ENCODE results near the gene CYREN.

CYREN gene

DNA sequence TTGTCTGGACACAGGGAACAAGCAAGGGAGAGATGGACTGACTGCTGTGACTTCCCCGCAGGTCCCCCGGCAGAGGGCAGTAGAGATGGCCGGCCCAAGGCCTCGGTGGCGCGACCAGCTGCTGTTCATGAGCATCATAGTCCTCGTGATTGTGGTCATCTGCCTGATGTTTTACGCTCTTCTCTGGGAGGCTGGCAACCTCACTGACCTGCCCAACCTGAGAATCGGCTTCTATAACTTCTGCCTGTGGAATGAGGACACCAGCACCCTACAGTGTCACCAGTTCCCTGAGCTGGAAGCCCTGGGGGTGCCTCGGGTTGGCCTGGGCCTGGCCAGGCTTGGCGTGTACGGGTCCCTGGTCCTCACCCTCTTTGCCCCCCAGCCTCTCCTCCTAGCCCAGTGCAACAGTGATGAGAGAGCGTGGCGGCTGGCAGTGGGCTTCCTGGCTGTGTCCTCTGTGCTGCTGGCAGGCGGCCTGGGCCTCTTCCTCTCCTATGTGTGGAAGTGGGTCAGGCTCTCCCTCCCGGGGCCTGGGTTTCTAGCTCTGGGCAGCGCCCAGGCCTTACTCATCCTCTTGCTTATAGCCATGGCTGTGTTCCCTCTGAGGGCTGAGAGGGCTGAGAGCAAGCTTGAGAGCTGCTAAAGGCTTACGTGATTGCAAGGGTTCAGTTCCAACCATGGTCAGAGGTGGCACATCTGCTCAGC, 6.0 kb downstream of the CYREN start:
- Mint-ChIP-seq H3K9me3 (peaks cover 15% of the 10 kb centered on the region), H3K4me1 (ENCODE audit: low read depth) (peaks cover 79% of the 10 kb centered on the region), H3K27me3 (no peaks in the 10 kb centered on the region), H3K4me3 (no peak overlapping the region), H3K36me3 (ENCODE audit: low read depth) (peaks cover 97% of the 10 kb centered on the region), H3K27ac (peak overlapping the region; percentile 67)
- no peak for DNase-seq

DNA sequence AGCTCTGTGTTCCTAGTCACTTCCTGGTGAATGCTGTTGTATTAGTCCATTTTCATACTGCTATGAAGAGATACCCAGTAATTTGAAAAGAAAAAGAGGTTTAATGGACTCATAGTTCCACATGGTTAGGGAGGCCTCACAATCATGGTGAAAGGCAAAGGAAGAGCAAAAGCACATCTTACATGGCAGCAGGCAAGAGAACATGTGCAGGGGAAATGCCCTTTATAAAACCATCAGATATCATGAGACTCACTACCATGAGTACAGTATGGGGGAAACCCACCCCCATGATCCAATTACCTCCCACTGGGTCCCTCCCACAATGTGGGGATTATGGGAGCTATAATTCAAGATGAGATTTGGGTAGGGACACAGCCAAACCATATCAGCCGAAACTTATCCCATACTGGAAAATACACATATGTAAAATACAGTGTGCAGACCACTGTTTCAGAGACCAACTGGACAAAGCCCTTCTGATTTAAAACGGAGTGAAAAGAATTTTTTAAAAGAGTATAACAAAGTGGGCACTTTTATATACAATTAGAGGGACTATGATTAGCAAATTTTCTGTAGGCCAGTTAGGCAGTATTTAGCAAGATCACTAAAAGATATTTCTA, 8.0 kb downstream of the CYREN start:
- peaks cover 73% of the 10 kb centered on the region for H3K4me1 Mint-ChIP-seq (ENCODE audit: low read depth)
- no peaks in the 10 kb centered on the region for H3K27me3 Mint-ChIP-seq
- H3K9me3 Mint-ChIP-seq, result peaks cover 17% of the 10 kb centered on the region
- peaks cover 96% of the 10 kb centered on the region for H3K36me3 Mint-ChIP-seq (ENCODE audit: low read depth)
- H3K4me3 Mint-ChIP-seq, result no peak overlapping the region
- peak overlapping the region; percentile 92 for H3K27ac Mint-ChIP-seq
- no peak for DNase-seq

DNA sequence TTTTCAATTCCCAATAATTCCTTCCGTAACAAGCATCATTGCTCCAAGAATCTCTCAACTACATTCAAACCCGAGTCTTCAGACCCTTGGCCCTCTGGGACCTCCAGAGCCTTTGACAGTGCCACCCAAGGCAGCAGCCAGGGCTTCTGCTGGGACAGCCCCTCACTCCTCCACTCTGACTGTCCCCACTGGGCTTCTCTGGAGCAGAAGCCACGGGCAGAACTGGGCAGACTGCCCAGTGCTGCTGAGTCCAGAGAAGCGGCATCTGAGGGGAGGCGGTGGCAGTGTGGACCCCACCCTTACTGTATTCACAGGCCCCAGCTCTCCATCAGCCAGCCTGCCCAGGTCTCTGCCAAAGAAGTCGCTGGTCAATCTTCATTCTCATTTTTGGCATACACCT, 8.8 kb downstream of the CYREN start:
- Mint-ChIP-seq H3K4me3 (no peak overlapping the region), H3K4me1 (ENCODE audit: low read depth) (peaks cover 72% of the 10 kb centered on the region)

DNA sequence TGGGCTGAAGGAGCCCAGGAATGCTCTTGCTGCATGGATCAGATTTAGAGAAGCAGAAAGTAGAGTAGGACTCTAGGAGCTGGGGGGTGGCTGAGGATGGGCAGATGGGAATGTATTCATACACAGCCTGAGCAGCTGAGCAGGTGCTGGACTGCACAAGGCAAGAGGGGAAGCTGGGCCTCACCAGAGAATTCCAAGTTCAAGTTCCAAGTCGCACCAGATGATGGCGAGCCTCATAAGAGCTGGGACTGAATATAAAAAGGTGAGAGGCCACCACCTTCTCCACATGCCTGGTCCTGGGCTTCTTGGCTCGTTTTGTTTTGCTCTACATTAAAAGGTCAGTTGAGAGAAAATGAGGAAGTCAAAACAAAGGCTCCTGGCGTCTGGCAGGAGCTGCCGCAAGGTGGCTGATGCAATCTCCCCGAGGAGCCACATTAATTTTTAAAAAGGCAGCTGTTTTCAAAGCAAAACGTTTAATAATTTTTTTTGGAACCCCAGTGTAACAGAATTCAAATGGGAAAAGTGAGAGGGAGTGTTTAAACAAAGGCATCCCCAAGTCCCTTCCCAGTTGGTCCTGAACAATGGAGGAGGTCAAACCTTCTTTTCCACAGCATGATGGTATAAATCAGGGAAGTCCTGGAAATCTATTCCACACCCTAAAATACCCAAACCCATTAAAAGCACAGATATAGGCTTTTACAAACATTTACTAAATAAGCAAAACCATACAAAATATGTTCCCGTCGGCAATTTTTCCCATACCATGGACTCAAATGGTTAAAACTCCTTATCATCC, 9.5 kb downstream of the CYREN start:
- Mint-ChIP-seq H3K9me3 (peaks cover 31% of the 10 kb centered on the region), H3K27ac (peak overlapping the region; percentile 92), H3K4me1 (ENCODE audit: low read depth) (peaks cover 66% of the 10 kb centered on the region), H3K36me3 (ENCODE audit: low read depth) (peaks cover 96% of the 10 kb centered on the region), H3K27me3 (no peaks in the 10 kb centered on the region), H3K4me3 (no peak overlapping the region)
- DNase-seq, result no peak

More for the DNA sequence above, 8.8 kb downstream of the CYREN start:
- Mint-ChIP-seq H3K27ac (peak overlapping the region; percentile 92), H3K27me3 (no peaks in the 10 kb centered on the region), H3K9me3 (peaks cover 25% of the 10 kb centered on the region), H3K36me3 (ENCODE audit: low read depth) (peaks cover 96% of the 10 kb centered on the region)
- DNase-seq, result no peak

DNA sequence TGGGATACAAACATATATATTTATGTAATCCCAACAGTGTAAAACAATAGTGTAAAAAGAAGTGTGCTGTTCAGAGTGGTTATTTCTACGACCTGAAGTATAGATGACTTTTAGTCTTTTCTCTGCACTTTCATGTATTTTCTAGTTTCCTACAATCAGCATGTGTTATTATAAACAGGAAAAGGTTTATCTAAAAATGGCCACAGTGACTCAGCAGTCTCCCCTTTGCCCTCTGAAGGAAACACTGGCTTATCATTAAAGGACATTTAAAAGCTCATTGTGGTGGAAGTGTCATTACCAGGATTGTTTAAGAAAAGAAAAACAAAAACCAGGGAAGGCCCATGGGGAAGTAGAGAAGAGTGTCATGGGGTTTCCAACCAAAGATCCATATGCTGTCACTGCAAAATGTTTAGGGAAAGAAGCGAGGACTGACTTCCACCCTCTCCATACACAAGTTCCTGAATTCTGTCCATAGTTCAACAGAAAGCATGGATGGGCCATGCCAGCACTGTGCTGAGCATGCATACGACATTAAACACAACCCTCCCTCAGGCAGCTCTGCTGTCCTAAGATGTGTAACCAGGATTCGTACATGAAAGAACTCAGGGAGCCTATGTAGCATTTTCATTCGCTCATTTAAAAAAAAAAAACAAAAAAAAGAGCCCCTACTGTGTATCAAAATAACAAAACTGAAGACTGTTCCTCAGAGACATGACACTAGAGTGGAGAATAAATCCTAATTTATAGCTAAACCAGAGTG, 10.2 kb downstream of the CYREN start:
- Mint-ChIP-seq H3K9me3 (peaks cover 38% of the 10 kb centered on the region), H3K27ac (peak overlapping the region; percentile 92), H3K4me3 (no peak overlapping the region), H3K36me3 (ENCODE audit: low read depth) (peaks cover 96% of the 10 kb centered on the region), H3K4me1 (ENCODE audit: low read depth) (peaks cover 59% of the 10 kb centered on the region), H3K27me3 (no peaks in the 10 kb centered on the region)
- no peak for DNase-seq

DNA sequence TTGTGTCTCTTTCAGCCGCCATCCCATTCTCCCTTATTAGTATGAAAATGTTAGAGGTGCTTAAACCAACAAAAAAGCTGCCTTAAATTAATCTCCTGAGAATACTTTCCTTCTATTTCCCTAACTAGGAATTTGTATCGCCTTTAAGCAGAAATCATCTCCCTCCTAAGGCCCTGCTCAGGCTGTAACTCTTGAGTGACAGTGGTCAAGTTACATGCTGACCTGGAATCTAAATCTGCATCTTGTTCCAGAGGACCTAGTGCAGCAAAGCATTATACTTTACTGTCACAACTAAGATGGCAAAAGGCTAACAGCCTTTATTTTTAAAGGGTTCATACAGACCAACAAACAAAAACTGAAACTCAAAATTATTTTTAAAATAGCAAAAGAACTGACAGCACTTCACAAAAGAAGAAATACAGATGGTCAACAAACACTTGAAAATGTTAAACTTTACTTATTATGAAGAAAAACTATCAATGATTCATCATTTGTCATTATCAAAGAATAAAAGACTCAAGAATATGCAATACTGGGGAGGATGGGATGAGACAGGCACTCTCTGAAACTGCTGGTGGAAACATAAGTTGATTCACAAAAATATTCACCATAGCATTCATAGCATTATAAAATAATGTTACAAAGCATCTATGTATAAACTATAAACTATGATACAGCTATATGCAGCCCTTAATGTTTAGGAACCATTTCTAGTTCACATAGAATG, 11.0 kb downstream of the CYREN start:
- DNase-seq, result no peak
- Mint-ChIP-seq H3K27ac (peak overlapping the region; percentile 92), H3K9me3 (peaks cover 46% of the 10 kb centered on the region), H3K36me3 (ENCODE audit: low read depth) (peaks cover 96% of the 10 kb centered on the region), H3K4me3 (no peak overlapping the region), H3K27me3 (no peaks in the 10 kb centered on the region), H3K4me1 (ENCODE audit: low read depth) (peaks cover 64% of the 10 kb centered on the region)

DNA sequence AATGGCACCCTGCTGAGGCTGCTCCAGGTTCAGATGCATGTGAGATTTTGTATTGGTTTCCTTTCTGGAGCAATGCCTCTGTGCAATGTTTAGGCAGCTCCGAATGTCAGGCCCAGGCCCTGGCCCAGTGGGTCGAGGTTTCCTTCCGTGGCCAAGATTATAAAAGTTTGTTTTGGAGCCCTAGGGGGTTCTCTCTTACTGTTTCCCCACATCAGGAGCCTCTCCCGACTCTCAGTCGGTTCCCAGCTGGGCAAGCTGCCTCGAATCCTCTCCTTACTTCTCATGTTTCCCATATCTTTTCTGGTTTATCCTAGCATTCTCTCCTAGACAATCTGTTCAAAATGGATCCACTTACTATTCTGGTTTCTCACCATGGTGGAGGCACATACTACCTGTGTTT, 11.6 kb downstream of the CYREN start:
- H3K27me3 Mint-ChIP-seq, result no peaks in the 10 kb centered on the region
- no peak for DNase-seq
- H3K4me1 Mint-ChIP-seq (ENCODE audit: low read depth), result peaks cover 67% of the 10 kb centered on the region
- H3K4me3 Mint-ChIP-seq, result no peak overlapping the region
- H3K9me3 Mint-ChIP-seq, result peaks cover 52% of the 10 kb centered on the region
- H3K36me3 Mint-ChIP-seq (ENCODE audit: low read depth), result peaks cover 96% of the 10 kb centered on the region
- peak overlapping the region; percentile 92 for H3K27ac Mint-ChIP-seq

DNA sequence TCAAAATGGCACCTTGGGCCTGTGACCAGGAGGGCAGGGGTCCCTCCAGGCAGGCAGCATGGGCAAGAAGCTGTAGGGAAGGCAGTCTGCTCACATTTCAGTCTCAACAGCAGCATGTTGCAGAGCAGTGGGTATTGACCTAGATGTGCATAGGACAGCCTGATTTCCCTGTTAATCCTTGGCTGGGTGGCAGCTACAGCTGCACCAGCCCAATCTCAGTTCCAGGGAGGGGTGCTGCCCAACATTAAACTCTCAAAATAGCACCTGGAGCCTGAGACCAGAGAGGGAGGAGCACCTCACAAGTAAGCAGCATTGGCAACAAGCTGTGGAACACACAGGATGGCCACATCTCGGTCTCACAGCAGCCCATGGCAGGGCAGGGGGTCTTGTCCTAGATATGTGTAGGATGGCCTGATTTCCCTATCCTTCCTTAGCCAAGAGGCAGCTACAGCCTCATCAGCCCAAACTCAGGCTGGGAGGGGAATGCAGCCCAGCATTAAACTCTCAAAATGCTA, 12.3 kb downstream of the CYREN start:
- H3K9me3 Mint-ChIP-seq, result peaks cover 56% of the 10 kb centered on the region
- no peak for DNase-seq
- peaks cover 70% of the 10 kb centered on the region for H3K4me1 Mint-ChIP-seq (ENCODE audit: low read depth)
- no peaks in the 10 kb centered on the region for H3K27me3 Mint-ChIP-seq
- peaks cover 96% of the 10 kb centered on the region for H3K36me3 Mint-ChIP-seq (ENCODE audit: low read depth)
- no peak overlapping the region for H3K4me3 Mint-ChIP-seq
- peak overlapping the region; percentile 35 for H3K27ac Mint-ChIP-seq

DNA sequence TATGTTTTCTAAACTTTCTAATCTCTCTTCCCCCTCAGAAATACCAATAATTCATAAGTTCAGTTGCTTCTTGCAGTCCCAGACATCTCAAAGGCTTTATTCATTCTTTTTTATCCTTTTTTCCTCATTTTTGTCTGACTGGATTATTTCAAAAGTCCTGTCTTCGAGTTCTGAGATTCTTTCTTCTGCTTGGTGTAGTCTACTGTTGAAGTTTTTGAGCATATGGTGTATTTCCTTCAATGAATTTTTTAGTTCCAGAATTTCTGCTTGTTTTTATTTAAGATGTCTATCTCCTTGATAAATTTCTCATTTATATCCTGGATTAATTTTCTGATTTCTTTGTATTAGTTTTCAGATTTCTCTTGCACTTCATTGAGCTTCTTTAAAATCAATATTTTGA, 14.2 kb downstream of the CYREN start:
- no peak overlapping the region for H3K27ac Mint-ChIP-seq
- no peaks in the 10 kb centered on the region for H3K27me3 Mint-ChIP-seq
- H3K36me3 Mint-ChIP-seq (ENCODE audit: low read depth), result peaks cover 97% of the 10 kb centered on the region
- no peak overlapping the region for H3K4me3 Mint-ChIP-seq
- peaks cover 66% of the 10 kb centered on the region for H3K4me1 Mint-ChIP-seq (ENCODE audit: low read depth)
- peaks cover 41% of the 10 kb centered on the region for H3K9me3 Mint-ChIP-seq
- no peak for DNase-seq

DNA sequence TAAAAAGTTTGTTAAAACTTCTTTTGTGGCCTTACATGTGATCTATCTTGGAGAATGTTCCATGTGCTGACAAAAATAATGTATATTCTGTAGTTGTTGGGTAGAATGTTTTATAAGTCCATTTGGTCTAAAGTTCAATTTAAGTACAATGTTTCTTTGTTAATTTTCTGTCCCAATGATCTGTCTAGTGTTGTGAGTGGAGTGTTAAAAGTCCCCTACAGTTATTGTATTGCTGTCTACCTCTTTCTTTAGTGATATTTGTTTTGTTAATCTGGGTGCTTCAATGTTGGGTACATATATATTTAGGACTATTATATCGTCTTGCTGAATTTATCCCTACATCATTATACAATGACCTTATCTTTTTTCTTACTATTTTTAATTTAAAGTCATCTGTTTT, 15.8 kb downstream of the CYREN start:
- H3K4me3 Mint-ChIP-seq, result no peak overlapping the region
- no peak overlapping the region for H3K27ac Mint-ChIP-seq
- peaks cover 66% of the 10 kb centered on the region for H3K4me1 Mint-ChIP-seq (ENCODE audit: low read depth)
- H3K27me3 Mint-ChIP-seq, result no peaks in the 10 kb centered on the region
- H3K36me3 Mint-ChIP-seq (ENCODE audit: low read depth), result peaks cover 92% of the 10 kb centered on the region
- no peak for DNase-seq
- H3K9me3 Mint-ChIP-seq, result peaks cover 41% of the 10 kb centered on the region

DNA sequence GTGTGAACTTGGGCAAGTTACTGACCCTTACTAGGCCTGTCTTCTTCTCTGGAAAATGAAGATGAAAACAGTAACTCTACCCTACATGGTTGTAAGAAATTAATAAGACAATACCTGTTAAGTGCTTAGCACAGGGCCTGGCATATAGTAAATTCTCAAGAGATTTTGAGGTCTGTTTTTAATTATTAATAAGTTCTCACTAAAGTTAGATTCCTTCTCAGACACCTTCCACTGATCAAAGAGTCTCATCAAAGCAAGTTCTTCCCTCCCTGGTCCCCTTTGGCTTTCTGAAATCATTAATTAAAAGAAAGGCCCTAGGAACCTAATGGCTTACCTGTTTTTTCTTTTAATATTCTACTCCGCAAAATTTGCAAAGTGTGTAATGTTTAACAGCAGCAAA, 18.1 kb downstream of the CYREN start:
- DNase-seq, result no peak
- no peaks in the 10 kb centered on the region for H3K27me3 Mint-ChIP-seq
- peaks cover 39% of the 10 kb centered on the region for H3K9me3 Mint-ChIP-seq
- no peak overlapping the region for H3K4me3 Mint-ChIP-seq
- H3K4me1 Mint-ChIP-seq (ENCODE audit: low read depth), result peaks cover 71% of the 10 kb centered on the region
- H3K36me3 Mint-ChIP-seq (ENCODE audit: low read depth), result peaks cover 74% of the 10 kb centered on the region
- H3K27ac Mint-ChIP-seq, result no peak overlapping the region

DNA sequence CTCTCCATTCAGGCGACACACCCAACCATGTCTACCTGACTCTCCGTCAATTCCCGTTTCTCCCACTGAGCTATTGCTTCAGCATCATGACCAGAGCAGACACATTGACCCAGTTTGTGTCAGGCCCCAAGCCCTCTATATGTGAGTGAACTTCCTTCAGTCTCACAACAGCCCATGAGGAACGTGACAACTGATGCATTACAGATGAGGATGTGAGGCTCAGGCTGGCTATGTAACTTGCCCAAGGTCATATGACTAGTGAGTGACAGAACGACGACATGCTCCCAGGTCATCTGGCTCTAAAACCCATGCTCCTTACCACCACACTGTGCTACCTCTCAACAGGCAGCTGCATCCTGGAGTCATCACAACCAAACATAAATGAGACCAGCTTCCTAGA, 19.0 kb downstream of the CYREN start:
- Mint-ChIP-seq H3K4me3 (no peak overlapping the region), H3K4me1 (ENCODE audit: low read depth) (peaks cover 74% of the 10 kb centered on the region), H3K27ac (peak overlapping the region; percentile 2), H3K27me3 (no peaks in the 10 kb centered on the region), H3K36me3 (ENCODE audit: low read depth) (peaks cover 65% of the 10 kb centered on the region), H3K9me3 (peaks cover 30% of the 10 kb centered on the region)
- DNase-seq, result no peak

DNA sequence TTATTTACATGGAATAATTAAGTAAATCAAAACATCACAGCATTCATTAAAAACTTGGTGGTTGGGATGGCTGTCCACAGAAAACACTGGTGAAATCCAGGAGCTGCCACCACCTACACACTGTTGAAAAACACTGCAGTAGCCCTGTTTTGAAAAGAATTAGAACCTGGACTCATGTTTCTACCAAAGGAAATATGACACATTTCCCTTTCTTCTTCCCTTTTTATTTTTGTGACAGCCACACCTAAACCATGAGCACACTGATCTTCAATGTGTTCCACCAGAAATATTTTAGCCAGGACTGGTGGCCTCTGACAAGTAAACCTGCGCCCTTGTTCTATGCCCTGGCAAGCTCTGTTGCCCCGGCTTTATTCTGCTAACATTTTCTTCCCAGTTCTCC, 19.4 kb downstream of the CYREN start:
- Mint-ChIP-seq H3K27ac (peak overlapping the region; percentile 2), H3K4me1 (ENCODE audit: low read depth) (peaks cover 78% of the 10 kb centered on the region), H3K27me3 (no peaks in the 10 kb centered on the region), H3K9me3 (peaks cover 26% of the 10 kb centered on the region), H3K4me3 (no peak overlapping the region), H3K36me3 (ENCODE audit: low read depth) (peaks cover 61% of the 10 kb centered on the region)
- no peak for DNase-seq
